Activated CD8-positive, alpha-beta memory T cell treated with anti-CD3 and anti-CD28 coated beads, Interleukin-2, amount 50 U/mL, for 4 hours (primary cell): ENCODE measurements around the gene RHBDF2.
"Not testable (repeated sequence)": the region's sequence is repeated elsewhere in the genome, so short reads cannot be mapped to it uniquely, and the experiment has no call there.

Experiments used
- DNase-seq: peaks from one replicate; pipeline ENCODE4 v3.0.0-alpha.2; 2020

RHBDF2 gene

GRCh38 chr17:76537578-76538280 lies 36.5 kb upstream of the RHBDF2 start, which contains the start of gene CYGB:
TSS of gene CYGB (minus strand) at chr17:76537709. CDS start at chr17:76537542, 167 bp downstream.
- DNase-seq: no peak

GRCh38 chr17:76537288-76537577 lies 36.0 kb upstream of the RHBDF2 start:
- DNase-seq: no peak

- no peak for DNase-seq
Observed at GRCh38 chr17:76536511-76537287, 35.5 kb upstream of the RHBDF2 start.

DNA sequence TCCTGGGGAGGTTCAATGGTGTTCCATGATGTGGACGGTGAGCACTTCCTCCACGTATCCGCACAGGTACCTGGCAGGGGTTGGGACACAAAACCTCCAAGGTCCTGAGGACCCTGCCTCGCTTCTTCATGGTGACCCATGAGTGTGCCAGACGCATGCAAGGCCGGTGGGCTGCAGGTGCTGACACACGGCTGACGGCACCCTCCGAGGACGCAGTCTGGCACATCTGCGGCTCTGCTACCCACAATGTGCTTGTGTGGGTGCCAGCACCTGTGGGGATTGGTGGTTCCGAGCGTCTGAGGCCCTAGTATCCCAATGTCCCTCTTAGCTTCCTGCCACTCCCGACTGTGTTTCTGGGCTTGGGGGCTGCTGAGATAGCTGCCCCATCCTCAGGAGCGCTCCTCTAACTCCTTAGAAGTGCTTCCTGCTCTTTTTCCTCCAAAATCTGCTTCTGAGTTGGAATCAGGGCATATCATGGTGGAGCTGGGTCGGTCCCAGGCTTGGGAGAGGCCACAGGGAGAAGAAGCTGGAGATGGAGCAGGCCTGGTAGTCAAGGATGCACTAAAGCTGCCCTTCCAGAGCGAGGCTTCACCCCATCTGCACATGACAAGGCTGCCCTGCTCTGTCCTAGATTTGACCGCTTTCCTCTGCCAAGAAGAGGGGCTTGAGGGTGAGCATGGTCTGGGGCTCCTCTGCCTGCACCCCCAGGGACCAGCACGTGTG lies 34.7 kb upstream of the RHBDF2 start:
- no peak for DNase-seq

DNA sequence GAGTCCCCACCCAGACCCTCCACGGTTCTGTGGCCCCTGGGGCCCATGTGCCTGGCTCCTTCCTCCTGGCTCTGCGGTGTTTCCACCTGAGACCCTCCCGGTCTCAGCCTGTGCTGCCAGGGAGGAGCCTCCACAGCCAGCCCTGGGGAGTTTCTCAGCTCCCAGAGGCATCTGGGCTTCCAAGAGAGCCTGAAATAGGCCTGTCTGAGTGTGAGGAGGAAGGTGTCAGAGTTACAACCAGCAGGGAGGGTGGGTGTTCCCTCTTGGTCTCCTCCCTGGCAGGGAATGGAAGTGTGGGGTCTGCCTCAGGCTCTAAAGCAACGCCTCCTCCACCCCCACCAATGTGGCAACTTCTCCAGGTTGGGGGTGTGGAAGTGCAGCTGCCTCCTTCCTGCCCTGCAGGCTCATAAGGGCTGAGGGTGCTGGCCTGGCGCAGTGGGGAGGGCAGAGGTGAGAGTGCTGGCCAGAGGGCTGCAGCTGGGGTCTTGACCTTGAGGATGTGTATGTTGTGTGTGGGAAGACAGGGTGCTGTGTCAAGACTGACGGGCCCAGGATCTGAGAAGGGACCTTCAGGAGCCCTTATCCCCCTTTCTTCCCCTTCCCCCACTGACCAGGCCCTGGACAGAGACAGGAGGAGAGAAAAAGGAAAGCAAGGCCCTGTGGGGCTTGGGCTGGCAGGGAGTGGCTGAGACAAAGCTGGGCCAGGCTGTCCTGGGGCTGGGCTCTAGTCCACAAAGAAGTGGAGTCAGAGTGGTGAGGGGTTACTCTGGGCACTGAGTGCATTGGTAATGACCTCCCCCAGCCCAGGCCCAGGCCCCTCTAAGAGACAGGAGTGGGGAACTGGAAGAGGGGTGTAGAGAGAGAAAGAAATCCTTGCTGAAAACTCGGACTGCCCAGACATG lies 33.9 kb upstream of the RHBDF2 start:
- DNase-seq: no peak

DNA sequence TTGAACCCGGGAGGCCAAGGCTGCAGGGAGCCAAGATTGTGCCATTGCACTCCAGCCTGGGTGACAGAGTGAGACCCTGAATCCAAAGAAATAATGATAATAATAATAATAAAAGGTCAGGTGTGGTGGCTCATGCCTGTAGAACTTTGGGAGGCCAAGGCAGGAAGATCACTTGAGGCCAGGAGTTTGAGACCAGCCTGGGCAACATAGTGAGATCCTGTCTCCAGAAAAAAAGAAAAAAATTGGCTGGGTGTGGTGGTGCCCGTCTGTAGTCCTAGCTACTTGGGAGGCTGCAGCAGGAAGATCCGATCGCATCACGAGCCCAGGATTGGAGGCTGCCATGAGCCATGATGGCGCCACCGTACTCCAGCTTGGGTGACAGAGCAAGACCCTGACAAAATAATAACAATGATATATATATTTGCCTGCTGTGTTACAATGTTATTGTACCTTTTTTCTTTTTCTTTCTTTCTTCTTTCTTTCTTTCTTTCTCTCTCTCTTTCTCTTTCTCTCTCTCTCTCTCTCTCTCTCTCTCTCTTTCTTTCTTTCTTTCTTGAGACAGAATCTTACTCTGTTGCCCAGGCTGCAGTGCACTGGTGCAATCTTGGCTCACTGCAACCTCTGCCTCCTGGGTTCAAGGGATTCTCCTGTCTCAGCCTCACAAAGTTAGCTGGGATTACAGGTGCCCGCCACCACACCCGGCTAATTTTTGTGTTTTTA lies 32.6 kb upstream of the RHBDF2 start:
- DNase-seq: not testable (repeated sequence)

DNA sequence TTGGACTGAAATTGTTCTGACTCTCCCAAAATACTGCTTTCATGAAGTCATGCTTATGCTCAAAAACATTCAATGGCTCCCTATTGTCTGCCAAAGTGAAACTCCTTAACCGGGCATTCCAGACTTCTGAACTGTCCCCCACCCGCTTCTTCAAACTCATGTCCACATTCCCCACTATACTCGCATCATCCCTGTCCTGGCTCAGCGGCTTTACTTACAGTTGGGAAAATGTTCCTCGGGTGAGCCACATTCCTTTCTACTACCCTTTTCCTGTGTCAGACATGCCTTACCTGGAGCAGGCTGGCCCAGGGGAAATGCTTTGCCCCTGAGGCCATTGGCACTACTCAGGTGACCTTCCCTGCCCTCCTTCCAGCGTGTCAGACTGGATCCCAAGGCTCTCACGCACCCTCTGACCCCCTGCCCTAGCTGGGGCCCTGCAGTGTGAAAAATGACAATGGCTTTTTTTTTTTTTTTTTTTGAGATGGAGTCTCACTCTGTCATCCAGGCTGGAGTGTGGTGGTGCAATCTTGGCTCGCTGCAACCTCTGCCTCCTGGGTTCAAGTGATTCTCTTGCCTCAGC lies 30.9 kb upstream of the RHBDF2 start:
- no peak for DNase-seq

DNA sequence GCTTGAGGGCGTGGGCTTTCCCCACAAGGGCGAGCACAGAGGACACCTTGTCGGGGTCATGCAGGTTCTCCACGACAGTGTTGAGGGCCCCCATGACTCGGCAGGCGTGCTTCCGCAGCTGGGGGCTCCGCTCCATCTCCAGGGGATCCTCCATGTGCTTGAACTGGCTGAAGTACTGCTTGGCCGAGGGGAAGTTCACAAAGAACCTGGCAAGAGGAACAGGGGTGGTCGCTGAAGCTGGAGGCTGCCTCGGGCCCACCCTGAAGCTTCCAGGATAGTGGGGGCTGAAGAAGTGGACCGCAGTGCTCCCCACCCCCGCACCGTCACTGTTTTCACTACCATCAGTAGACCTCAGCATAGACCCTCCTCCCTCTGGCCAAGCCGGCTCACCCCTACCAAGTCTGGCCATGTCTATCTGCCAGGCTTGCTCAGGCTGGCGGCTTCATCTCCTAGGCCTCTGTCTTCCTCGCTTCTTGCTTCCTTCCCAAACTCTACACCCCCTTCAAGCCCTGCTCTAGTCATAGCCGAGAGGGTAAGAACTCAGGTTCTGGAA lies 30.3 kb upstream of the RHBDF2 start:
- no peak for DNase-seq

- DNase-seq: no peak
Observed at GRCh38 chr17:76530811-76531485, 29.7 kb upstream of the RHBDF2 start.

DNA sequence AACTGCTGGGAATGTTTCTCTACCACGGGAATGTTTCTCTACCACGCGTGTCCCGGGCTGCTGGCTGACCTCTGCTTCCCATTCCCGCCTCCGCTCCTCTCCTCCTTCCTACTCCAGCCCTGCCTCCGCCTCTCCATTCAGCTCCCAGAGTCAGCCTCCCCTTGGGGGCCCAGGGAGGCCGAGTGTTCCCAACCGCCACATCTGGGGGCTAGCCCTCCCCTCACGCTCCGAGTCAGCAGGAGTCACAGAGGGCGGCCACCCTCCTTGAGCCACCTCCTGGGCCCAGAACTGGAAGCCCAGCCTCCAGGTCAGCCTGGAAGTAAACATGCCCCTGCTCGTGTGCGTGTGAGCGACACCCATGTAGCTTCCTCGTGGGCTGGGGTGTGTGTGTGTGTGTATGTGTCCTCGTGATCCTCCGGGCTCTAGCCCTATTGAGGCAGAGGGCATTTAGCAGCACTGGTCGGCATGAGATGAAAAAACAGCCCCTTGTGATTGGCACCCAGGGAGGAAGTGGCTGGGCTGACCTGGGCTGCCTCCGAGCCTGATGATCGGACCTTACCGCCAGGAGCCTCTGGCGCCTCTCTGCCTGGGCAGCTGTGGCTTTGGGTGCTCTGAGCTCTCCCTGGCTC lies 29.0 kb upstream of the RHBDF2 start:
- no peak for DNase-seq

DNA sequence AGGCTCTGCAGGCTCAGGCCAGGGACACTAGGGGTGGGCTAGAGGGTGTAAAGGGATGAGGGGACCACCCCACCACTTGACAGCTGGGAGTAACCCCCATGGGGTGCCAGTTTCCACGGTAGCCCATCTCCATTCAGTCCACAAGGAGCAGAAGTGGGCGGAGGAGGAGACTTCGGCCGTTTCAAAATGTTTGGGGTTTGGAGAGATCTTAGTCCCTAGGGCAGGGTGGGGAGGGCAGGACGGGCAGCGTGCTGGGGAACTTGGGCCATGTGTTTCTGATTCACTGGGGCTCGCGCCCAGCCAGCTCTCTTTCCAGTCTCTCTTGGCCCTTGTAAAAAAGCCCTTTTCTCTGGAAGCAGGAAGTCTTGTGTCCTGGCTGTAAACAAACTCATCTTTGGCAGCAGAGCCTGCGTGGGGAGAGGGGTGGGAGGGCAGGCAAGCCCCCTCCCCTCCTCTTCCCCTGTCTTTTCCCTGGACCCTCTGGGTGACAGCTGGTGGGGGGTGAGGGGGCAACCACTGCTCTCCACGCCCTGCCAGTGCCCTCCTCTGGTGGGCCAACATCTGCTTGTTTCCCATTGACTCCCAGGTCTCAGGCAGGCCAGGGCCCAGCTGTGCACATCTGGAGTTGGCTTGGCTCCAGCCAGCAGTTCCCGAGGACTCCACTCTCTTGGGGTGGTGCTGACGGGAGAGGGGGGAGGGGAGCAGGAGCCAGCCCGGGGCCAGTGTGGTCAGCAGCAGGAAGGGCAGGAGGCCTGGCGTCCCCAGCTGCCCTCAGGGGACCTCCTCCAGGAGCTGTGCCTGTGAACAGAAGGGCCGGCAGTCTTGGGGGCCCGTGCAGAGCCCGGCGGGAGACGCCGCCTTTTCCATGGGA lies 28.2 kb upstream of the RHBDF2 start:
- DNase-seq: no peak

DNA sequence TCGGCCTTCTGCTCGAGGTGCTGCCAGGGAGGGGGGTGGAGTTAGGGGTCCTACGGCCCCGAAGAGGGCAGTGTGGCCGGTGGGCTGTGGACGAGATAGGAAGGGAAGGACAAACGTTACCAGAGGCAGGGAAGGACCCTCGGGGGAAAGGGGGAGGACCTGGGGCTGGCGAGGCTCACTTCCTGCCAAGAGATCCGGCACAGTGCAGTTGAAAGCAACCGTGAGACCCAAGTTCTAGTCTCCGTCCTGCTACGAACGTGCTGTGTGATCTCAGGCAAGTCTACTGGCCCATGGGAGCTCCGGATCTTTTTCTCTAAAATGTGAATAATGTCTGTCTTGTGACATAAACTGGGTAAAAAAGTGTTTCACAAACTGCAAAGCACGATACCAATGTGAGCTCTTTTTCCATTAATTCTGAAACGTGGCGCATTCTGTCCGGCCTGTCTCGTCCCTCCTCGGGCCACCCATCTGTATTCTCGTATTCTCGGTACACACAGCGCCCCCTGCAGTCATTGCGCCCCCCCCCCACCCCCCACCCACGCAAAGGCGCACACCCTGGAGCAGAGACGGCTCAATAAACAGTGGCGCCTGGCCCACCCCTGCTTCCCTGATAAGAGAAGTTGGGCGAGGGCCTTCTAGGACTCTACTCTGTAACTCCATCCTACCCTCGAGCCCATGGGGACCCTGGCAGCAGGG lies 27.5 kb upstream of the RHBDF2 start:
- no peak for DNase-seq

DNA sequence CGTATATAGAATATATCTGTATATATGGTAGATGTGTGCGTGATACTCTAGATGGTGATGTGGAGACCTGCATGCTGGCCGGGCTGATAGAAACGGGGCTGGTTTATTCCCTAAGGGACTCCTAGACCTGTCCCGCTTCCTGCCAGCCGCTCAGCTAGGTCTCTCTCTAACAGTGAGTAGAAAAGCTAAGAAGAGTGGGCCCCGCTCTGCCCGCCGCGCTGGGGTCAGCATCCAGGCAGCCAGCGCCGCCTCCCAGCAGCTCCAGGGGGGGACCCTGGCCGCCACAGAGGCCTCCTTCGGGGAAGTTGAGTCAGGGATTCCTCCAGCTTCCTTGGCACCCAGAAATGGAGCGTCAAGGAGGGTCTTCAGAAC lies 26.9 kb upstream of the RHBDF2 start:
- no peak for DNase-seq

DNA sequence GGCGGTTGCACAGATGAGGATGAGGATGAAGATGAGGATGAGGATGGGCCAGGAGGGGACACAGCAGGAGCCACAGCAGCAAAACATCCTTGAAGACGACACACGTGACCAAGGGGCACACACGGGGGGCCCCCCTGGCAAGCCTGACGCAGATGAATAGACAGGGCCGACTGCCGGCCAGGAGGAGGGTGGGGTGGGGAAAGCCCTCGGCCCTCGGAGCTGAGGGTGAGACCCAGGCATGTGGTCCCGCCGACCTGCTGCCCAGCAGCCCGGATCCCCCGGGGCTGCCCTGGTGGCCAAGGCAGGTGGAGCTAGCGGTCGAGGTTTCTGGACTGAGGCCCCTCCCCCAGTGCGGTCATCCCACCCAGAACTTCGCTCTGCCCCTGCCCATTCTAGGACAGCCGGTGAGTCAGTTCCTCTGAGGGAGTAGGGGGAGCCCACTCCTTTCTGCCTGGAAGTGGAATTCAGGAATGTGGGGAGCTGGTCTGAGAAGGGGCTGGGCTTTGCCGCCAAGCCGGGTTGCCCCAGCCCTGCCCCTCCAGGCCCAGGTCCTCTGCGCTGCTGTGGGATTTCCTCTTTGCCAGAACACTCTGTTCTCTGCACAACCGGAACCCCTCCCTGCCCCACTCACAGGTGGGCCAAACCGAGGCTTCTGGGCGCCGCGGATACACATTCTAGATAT lies 26.3 kb upstream of the RHBDF2 start:
- peak; percentile 46 for DNase-seq

DNA sequence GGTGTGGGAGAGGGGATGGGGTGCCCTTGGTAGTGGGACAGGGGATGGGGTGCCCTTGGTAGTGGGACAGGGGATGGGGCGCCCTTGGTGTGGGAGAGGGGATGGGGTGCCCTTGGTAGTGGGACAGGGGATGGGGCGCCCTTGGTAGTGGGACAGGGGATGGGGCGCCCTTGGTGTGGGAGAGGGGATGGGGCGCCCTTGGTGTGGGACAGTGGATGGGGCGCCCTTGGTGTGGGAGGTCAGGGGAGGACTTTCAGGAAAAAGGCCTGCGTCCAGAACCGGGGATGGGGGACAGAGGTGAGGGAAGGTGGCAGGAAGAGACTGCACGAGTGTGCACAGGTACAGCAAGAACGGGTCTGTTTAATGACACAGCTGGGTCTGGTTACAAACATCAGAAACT lies 25.8 kb upstream of the RHBDF2 start:
- DNase-seq: not testable (repeated sequence)

- not testable (repeated sequence) for DNase-seq
Observed at GRCh38 chr17:76525513-76525833, 24.2 kb upstream of the RHBDF2 start.

DNA sequence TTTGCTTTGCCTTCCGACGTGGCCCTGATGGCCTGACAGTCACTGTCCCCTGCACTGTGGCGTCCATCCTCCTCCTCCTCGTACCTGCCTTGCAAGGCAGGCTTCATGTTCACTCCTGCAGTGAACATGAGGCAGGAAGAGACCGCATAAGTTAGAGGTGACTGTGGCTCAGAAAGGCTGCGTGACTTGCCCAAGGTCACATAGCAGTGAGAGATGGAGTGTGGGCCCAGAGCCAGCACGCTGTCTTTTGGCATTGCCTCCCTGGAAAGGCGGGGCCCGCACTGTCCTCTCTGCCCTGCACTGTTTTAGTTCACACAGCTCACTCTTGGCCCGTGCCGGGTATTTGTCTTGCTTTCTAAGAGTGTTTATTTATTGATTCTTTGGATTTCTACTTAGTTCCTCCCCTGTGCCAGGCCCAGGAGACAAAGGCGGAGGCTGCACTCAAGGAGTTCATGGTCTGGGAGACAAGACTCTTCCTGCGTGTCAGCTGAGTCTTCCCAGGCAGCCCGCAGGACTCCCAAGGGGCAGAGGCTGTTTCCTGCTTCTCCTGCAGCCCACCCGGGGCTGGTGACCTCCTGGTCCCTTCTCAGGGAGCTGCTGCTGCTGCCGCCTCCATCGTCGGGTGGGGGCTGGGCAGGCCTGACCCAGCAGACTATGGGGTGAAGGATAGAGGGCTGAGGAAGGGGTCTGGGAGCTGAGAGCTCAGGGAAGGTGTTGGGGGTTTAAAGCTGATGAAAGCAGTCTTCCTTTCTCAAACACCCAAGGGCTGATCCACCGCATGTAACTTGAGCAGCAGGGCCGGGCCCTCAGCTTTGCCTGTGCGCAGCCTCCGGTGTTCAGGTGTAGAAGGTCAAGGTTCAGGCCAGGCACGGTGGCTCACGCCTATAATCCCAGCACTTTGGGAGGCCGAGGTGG lies 23.6 kb upstream of the RHBDF2 start:
- DNase-seq: no peak
